ENCODE data around the gene THADA.

- TF ChIP-seq CTCF (conservative IDR thresholded peaks at IDR 0.05; ENCODE audit: low read length): no peak
- no peak for TF ChIP-seq EZH2phosphoT487 (IDR thresholded peaks at IDR 0.05; ENCODE audit: borderline replicate concordance, low read depth, low read length)
Measured at GRCh38 chr2:43279317-43279840, 316.5 kb downstream of the THADA start.

All from OCI-LY7 (cell line).